Mesendoderm (in vitro differentiated cells): ENCODE measurements around the gene ASTL.

Source experiments
- DNase-seq: peaks from one replicate; pipeline ENCODE4 v3.0.0; 2013
- H2AK5ac ChIP-seq: 2 replicates; pipeline ENCODE4 v1.6.1; 2013; ENCODE audit warnings: low read length, inconsistent platforms
- H2BK120ac ChIP-seq: 2 replicates; pipeline ENCODE4 v1.6.1; 2013; ENCODE audit warnings: low read depth, mild to moderate bottlenecking, low read length, moderate library complexity, mixed read lengths
- H2BK15ac ChIP-seq: replicated peaks from 2 replicates; pipeline ENCODE4 v1.6.1; 2013; ENCODE audit warnings: low read depth, mild to moderate bottlenecking, moderate library complexity
- H2BK5ac ChIP-seq: 2 replicates; pipeline ENCODE4 v1.6.1; 2013; ENCODE audit warnings: low read length, inconsistent platforms
- H3K18ac ChIP-seq: 2 replicates; pipeline ENCODE4 v1.6.1; 2013; ENCODE audit warnings: mild to moderate bottlenecking, low read length, mixed read lengths
- H3K23ac ChIP-seq: one replicate; pipeline ENCODE4 v1.6.1; 2013; ENCODE audit warnings: low read length
- H3K27ac ChIP-seq: 2 replicates; pipeline ENCODE4 v1.5.1; 2013; ENCODE audit warnings: low read depth, mild to moderate bottlenecking, inconsistent platforms, low read length, moderate library complexity
- H3K27me3 ChIP-seq: 2 replicates; pipeline ENCODE4 v1.6.1; 2013; ENCODE audit warnings: low read length, control low read depth, mild to moderate bottlenecking, inconsistent platforms; ENCODE audit not compliant: insufficient read depth, poor library complexity
- H3K36me3 ChIP-seq: 2 replicates; pipeline ENCODE4 v1.6.1; 2013; ENCODE audit warnings: low read length, inconsistent platforms; ENCODE audit not compliant: control insufficient read depth, insufficient read depth
- H3K4ac ChIP-seq: one replicate; pipeline ENCODE4 v1.6.1; 2013; ENCODE audit warnings: low read depth, mild to moderate bottlenecking, low read length, moderate library complexity
- H3K4me1 ChIP-seq: 2 replicates; pipeline ENCODE4 v1.6.1; 2013; ENCODE audit warnings: low read depth, low read length, inconsistent platforms; ENCODE audit not compliant: control insufficient read depth
- H3K4me2 ChIP-seq: 2 replicates; pipeline ENCODE4 v1.6.1; 2013; ENCODE audit warnings: low read length
- H3K4me3 ChIP-seq: 2 replicates; pipeline ENCODE4 v1.5.1; 2013; ENCODE audit warnings: mild to moderate bottlenecking, low read length
- H3K56ac ChIP-seq: one replicate; pipeline ENCODE4 v1.6.1; 2013; ENCODE audit warnings: low read length
- H3K79me1 ChIP-seq: 2 replicates; pipeline ENCODE4 v1.6.1; 2013; ENCODE audit warnings: low read length, inconsistent platforms
- H3K79me2 ChIP-seq: 2 replicates; pipeline ENCODE4 v1.6.1; 2013; ENCODE audit warnings: mild to moderate bottlenecking, low read length; ENCODE audit not compliant: control insufficient read depth, insufficient read depth
- H3K9ac ChIP-seq: 2 replicates; pipeline ENCODE4 v1.6.1; 2013; ENCODE audit warnings: low read length, inconsistent platforms
- H4K5ac ChIP-seq: one replicate; pipeline ENCODE4 v1.6.1; 2013; ENCODE audit warnings: low read length
- H4K8ac ChIP-seq: one replicate; pipeline ENCODE4 v1.6.1; 2013; ENCODE audit warnings: low read depth, mild to moderate bottlenecking, control low read depth, low read length, moderate library complexity
- WGBS: extraction: QIAGEN DNeasy Blood & Tissue Kit; methylation state at CpG from one replicate; pipeline ENCODE4 v1.1.7; 2013; ENCODE audit warnings: low lambda C conversion rate, missing lambda C conversion rate; ENCODE audit not compliant: insufficient coverage; ENCODE audit errors: extremely low coverage; 5-methylcytosine and 5-hydroxymethylcytosine counted together

Gene ASTL

DNA sequence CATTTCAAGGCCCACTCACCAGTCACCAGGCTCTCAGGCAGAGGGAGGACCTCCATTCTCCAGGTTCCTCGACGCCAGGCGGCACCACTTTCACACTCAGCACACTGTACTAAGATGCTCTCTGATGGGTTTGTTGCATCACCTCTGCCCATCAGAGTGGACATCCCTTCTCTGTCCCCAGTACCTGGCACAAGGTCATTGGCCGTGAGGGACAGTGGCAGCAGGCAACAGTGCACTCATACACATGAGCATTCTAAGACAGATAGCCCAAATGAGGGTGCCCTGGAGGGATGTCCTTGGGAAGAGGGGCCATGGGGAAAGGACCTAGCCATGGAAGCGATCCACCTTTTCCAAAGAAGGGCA, 18.9 kb downstream of the ASTL start:
- no peak overlapping the region for H3K4me3 ChIP-seq
- no peaks in the 10 kb centered on the region for H3K79me2 ChIP-seq
- no peak overlapping the region for H3K23ac ChIP-seq
- no peaks in the 10 kb centered on the region for H3K36me3 ChIP-seq
- no peak for DNase-seq
- H3K18ac ChIP-seq: no peak overlapping the region
- H3K56ac ChIP-seq: no peak overlapping the region
- H2BK120ac ChIP-seq: no peak overlapping the region
- H3K4ac ChIP-seq: no peak overlapping the region
- no peaks in the 10 kb centered on the region for H3K27me3 ChIP-seq
- no peak overlapping the region for H2BK15ac ChIP-seq
- no peaks in the 10 kb centered on the region for H3K79me1 ChIP-seq
- H4K5ac ChIP-seq: no peak overlapping the region
- H3K9ac ChIP-seq: no peak overlapping the region
- H3K27ac ChIP-seq: no peak overlapping the region
- no peak overlapping the region for H3K4me2 ChIP-seq
- H2BK5ac ChIP-seq: no peak overlapping the region
- WGBS: no CpG with 5 or more reads among the region's 5 CpGs
- no peak overlapping the region for H2AK5ac ChIP-seq
- no peaks in the 10 kb centered on the region for H3K4me1 ChIP-seq
- no peak overlapping the region for H4K8ac ChIP-seq

DNA sequence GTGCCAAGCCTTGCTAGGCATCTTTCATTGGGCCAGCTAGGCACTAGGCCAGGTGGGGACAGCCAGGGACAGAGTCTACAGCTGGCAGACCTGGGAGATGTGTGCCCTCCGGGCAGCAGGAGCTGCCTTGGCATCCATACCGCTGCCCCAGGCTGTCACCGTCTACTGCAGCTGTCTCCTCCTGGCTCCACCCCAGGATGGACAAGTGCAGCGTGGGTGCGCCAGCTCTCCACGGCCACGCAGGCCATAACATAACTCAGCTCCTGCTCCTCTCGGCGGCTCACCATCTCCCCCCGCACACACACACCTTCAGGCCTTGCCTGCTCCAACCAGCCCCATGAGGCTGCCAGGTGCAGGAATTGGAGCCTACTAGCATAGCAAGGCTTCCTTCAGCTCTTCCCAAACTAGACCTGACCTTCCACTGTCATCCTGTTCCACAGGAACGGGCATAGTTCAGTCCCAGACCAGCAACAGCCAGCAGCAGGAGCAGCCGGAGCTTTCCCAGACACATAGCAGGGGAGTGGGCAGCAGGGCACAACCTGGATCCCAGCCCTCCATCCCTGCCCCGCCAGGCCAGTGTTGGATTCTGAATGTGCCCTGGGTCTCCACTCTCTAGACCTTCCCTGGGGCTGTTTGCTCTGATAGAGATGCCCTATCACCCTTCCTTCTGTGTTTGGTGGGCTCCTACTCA, 19.5 kb downstream of the ASTL start:
- Histone ChIP-seq H3K27me3 (no peaks in the 10 kb centered on the region), H3K27ac (no peak overlapping the region), H3K79me2 (no peaks in the 10 kb centered on the region), H2BK15ac (no peak overlapping the region), H3K4ac (no peak overlapping the region), H2AK5ac (no peak overlapping the region), H3K4me2 (no peak overlapping the region), H4K5ac (no peak overlapping the region), H3K36me3 (no peaks in the 10 kb centered on the region), H3K23ac (no peak overlapping the region), H2BK5ac (no peak overlapping the region), H3K18ac (no peak overlapping the region), H3K9ac (no peak overlapping the region), H3K4me1 (no peaks in the 10 kb centered on the region), H3K56ac (no peak overlapping the region), H2BK120ac (no peak overlapping the region), H3K4me3 (no peak overlapping the region), H3K79me1 (no peaks in the 10 kb centered on the region), H4K8ac (no peak overlapping the region)
- no CpG with 5 or more reads among the region's 13 CpGs for WGBS
- no peak for DNase-seq

DNA sequence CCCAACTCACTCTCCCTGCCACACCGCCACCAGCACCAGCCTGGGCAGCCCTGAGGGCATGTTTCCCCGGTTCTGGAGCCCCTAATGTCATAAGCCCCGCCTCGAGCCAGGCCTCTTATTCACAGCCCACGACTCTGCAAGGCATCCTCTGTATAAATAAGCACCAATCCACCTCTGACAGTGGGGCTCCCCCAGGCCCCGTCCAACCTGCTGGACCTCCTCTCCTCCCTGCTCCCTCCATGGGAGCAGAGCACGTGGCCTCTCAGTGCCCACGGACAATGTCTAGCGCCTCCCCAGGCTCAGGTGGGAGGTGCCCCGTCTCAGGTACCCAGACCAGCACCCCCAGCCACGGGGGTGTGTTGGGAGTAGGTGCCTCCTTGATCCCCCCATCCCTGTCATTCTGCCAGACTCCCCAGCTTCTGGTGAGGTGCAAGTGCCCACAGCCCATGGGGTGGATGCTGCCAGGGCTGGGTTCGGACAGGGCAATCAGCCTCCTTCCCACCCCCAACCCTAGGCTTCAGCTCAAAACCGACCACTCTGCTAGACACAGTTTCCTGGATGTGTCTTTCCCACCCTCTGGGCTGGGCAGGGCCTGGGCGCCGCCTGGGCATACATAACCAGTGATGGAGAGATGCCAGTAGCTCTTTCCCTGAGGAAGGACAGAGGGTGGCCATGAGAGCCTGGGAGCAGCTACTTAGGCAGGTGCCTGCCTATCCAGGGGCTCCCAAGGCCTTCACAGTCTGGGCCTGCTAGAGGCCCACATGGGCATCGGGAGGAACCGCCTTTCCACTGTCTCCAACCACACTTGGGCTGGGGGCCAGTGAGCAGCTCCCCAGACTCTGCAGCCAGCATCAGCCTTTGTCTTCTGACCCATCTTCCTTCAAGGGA, 20.4 kb downstream of the ASTL start:
- Histone ChIP-seq H3K4me3 (no peak overlapping the region), H3K36me3 (no peaks in the 10 kb centered on the region), H3K9ac (no peak overlapping the region), H4K5ac (no peak overlapping the region), H3K27me3 (no peaks in the 10 kb centered on the region), H3K4me2 (no peak overlapping the region), H2BK15ac (no peak overlapping the region), H3K18ac (no peak overlapping the region), H3K79me1 (no peaks in the 10 kb centered on the region), H4K8ac (no peak overlapping the region), H3K79me2 (no peaks in the 10 kb centered on the region), H2AK5ac (no peak overlapping the region), H3K4me1 (no peaks in the 10 kb centered on the region), H3K4ac (no peak overlapping the region), H3K23ac (no peak overlapping the region), H3K27ac (no peak overlapping the region), H2BK5ac (no peak overlapping the region), H3K56ac (no peak overlapping the region), H2BK120ac (no peak overlapping the region)
- no peak for DNase-seq
- no CpG with 5 or more reads among the region's 17 CpGs for WGBS

DNA sequence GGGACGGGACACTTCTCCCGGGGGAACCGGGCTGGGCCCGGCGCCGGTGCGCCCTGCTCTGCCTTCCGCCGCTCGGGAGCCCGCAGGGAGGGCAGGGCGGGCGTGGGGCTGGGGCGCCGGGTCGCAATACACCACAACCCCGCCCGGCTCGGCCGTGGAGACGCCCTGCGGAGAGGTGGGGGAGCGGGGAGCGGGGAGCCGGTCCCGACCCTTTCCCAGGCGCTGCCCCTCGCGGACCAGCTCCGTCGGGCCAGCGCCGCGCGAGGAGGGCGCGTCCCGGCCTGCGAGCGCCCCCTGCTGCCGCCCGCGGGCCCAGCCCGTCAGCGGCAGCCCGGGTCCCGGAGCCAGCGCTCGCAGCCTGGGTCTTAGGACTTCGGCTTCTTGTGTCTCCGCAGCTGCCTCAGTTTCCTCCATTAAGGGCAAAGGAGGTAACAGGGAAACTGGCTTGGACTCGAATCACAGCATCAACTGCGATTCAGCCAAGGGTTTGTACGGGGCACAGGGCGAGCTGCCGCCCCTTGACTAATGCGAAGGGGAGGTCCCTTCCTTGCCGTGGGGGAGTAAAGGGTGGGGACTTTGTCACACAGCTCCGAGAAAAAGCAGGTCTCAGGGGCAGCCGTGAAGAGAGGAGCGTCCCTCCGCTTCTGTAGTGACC, 21.3 kb downstream of the ASTL start:
- H2BK15ac ChIP-seq: no peak overlapping the region
- DNase-seq: peak; percentile 57
- no peak overlapping the region for H4K8ac ChIP-seq
- no peak overlapping the region for H3K27ac ChIP-seq
- no peak overlapping the region for H4K5ac ChIP-seq
- H3K79me2 ChIP-seq: no peaks in the 10 kb centered on the region
- no peaks in the 10 kb centered on the region for H3K27me3 ChIP-seq
- no peak overlapping the region for H2AK5ac ChIP-seq
- no peaks in the 10 kb centered on the region for H3K79me1 ChIP-seq
- peak overlapping the region; percentile 73 for H3K4me2 ChIP-seq
- H3K36me3 ChIP-seq: no peaks in the 10 kb centered on the region
- no peak overlapping the region for H3K18ac ChIP-seq
- no peak overlapping the region for H3K23ac ChIP-seq
- no peaks in the 10 kb centered on the region for H3K4me1 ChIP-seq
- no peak overlapping the region for H2BK120ac ChIP-seq
- no CpG with 5 or more reads among the region's 62 CpGs for WGBS
- H3K4ac ChIP-seq: no peak overlapping the region
- H3K9ac ChIP-seq: peak overlapping the region; percentile 65
- H2BK5ac ChIP-seq: no peak overlapping the region
- peak overlapping the region; percentile 26 for H3K4me3 ChIP-seq
- peak overlapping the region; percentile 85 for H3K56ac ChIP-seq

DNA sequence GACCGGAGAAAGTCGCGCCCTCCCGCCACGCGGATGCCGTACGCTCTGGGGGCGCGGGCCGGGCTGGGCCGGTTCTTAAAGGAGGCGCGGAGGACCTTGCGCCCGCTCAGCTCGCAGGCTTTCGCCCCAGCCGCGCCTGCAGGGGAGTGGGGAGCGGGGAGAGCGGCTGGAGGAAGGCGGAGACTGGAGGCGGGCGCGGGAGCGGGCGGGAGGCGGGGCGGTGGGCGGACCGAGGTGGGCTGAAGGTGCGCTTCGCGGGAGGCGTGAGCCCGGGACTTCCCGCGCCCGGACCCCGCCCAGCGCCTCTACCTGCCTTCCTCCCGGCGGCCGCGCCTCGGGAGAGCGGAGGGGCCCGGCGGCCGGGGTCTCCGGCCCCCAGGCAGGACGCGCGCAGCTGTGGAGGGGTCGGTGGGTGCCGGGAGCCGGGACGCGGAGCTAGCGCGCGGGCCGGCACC, 21.9 kb downstream of the ASTL start, which contains the start of gene ADRA2B:
ADRA2B (minus strand) TSS at position 148 of the 455 bp plus-strand sequence. CDS start 422 bp downstream, outside the sequence.
- H4K8ac ChIP-seq: no peak within 1 kb of the TSS
- H3K79me1 ChIP-seq: no peaks in the 10 kb centered on the region
- peak within 1 kb of the TSS; percentile 80 for H3K23ac ChIP-seq
- H2BK15ac ChIP-seq: no peak within 1 kb of the TSS
- no peak within 1 kb of the TSS for H2BK120ac ChIP-seq
- no peaks in the 10 kb centered on the region for H3K36me3 ChIP-seq
- peak within 1 kb of the TSS; percentile 65 for H3K9ac ChIP-seq
- no CpG with 5 or more reads among the region's 64 CpGs for WGBS
- no peak within 1 kb of the TSS for H2BK5ac ChIP-seq
- no peaks in the 10 kb centered on the region for H3K4me1 ChIP-seq
- H3K27me3 ChIP-seq: no peaks in the 10 kb centered on the region
- H4K5ac ChIP-seq: no peak within 1 kb of the TSS
- H3K4ac ChIP-seq: no peak within 1 kb of the TSS
- H3K56ac ChIP-seq: peak within 1 kb of the TSS; percentile 85
- no peaks in the 10 kb centered on the region for H3K79me2 ChIP-seq
- H3K4me3 ChIP-seq: peak within 1 kb of the TSS; percentile 26
- H2AK5ac ChIP-seq: no peak within 1 kb of the TSS
- H3K27ac ChIP-seq: no peak within 1 kb of the TSS
- DNase-seq: peak; percentile 85
- H3K18ac ChIP-seq: no peak within 1 kb of the TSS
- H3K4me2 ChIP-seq: peak within 1 kb of the TSS; percentile 73
